Upper lobe of left lung (tissue), 4 donors: ENCODE data around the gene HCLS1.

Experiments used
- POLR2AphosphoS5 ChIP-seq, 2 donors: sonication (generic); formaldehyde crosslinking; IDR thresholded peaks; one replicate each; pipeline ENCODE4 v1.5.1; 2017; ENCODE audit warnings: antibody characterized with exemption in 2 of 2
- TF ChIP-seq, protein P1 (sequence below), 6 experiments: fragments of 450-650 bp in 4 of 6; fragments of 200-600 bp in 2 of 6; sonication (generic) in 2 of 6; IDR thresholded peaks; one replicate each; pipeline ENCODE4 v1.5.1; 2016 to 2019; ENCODE audit warnings: antibody characterized with exemption in 6 of 6

DNA sequence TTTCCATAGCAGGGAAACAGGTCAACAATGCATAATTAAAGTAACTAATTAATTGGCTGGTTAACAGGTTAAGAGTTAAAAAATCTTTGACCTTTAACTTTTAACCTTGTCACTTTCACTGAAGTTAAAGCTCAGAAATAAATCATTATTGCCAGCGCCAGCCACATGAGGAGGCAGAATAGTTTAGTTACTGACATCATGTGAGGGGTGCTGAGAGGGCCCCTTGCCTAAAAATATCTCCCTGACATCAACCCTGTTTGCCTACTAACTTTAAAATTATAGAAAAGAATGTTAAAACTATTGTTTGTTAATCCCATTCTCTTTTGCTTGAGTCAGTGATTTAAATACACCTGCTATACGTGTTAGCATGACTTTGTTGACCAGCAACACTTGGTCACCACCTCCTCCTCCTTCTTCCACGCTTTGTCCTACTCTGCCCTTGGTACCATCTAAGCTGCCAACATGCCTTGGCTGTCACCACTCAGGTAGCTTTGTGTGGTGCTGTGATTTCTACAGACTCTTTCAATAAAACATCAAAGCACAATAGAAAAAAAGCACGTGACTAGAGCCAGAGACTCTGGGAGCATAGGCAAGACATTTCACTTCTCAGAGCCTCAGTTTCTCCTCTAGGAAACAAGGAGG lies 64.8 kb downstream of the HCLS1 start:
- TF ChIP-seq POLR2AphosphoS5 (IDR thresholded peaks at IDR 0.05), result no peak
- TF ChIP-seq, protein P1, sequence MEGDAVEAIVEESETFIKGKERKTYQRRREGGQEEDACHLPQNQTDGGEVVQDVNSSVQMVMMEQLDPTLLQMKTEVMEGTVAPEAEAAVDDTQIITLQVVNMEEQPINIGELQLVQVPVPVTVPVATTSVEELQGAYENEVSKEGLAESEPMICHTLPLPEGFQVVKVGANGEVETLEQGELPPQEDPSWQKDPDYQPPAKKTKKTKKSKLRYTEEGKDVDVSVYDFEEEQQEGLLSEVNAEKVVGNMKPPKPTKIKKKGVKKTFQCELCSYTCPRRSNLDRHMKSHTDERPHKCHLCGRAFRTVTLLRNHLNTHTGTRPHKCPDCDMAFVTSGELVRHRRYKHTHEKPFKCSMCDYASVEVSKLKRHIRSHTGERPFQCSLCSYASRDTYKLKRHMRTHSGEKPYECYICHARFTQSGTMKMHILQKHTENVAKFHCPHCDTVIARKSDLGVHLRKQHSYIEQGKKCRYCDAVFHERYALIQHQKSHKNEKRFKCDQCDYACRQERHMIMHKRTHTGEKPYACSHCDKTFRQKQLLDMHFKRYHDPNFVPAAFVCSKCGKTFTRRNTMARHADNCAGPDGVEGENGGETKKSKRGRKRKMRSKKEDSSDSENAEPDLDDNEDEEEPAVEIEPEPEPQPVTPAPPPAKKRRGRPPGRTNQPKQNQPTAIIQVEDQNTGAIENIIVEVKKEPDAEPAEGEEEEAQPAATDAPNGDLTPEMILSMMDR (IDR thresholded peaks at IDR 0.05), result no peak
